Activated gamma-delta T cell treated with anti-CD3 and anti-CD28 coated beads, Interleukin-2, amount 50 U/mL, for 16 hours (primary cell): Measurements from ENCODE around the gene GNAI1.

Experiments
- DNase-seq: peaks from one replicate; pipeline ENCODE4 v3.0.0-alpha.2; 2020; ENCODE audit warnings: low read depth

GNAI1 gene

DNA sequence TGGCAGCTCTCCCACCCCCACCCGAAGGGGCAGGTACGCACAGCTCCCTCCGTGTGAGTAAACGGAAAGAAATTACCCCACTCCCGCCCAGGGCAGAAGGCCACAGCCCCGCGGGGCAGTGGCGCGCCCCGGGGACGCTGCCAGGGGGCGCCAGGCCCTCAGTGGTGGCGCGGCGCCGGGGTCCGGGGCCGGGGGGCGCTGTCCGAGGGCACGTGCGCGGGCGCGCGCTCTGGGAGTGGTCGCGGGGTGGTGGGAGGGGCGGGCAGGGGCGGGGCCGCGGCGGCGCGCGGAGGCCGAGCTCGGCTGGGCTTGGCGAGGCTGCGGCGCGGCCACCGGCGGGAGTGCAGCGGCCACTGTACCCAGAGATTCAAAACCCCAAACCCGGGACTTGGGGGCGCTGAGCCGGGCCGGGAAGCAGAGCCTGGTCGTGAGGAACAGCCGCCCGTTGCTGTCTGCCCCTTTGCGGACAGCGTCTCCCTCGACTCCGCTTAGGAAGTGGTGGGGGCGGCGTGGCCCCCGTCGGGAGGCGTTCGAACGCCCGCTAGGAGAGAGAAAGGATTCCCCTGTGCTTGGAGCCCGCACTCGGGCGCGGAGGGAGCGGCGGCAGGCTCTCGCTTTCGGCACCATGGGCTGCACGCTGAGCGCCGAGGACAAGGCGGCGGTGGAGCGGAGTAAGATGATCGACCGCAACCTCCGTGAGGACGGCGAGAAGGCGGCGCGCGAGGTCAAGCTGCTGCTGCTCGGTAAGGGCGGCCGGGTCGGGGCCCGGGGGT is at the start of gene GNAI1:
GNAI1 (plus strand) TSS at position 296 of the 773 bp plus-strand sequence; CDS start at position 626, 330 bp downstream.
- DNase-seq: no peak

DNA sequence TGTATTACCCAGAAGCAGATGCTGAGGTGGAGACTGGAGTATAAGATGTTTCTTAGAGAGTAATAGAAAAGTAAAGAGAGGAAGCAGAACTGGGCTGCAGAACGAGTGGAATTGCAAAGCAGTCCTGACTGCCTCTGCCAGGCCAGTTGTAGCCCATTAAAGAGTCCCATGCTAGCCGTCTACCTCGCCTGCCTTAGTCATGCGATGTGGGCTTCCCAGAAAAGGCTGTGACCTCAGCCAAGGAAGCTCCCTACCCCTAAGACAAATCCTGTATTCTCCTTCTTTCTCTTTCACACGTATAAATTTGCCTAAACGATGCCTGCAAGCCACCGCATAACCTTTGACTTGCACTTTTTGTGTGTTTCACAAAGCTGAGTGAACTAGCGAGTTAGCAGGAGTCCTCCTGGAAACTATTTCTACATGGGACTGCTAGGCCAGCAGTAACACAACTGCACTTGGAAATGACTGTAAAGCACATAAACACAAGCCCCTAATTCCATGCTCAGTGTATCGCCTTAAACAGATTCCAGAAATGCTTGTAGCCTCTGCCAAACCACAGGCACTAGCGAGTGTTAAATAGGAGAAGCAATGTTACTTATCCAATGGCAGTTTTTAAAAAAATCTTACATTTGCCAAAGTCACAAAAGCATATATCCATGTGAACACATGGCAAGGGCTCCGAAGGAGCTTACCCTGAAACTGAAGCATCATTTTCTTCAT is 47.4 kb upstream of the GNAI1 start:
- DNase-seq: no peak

DNA sequence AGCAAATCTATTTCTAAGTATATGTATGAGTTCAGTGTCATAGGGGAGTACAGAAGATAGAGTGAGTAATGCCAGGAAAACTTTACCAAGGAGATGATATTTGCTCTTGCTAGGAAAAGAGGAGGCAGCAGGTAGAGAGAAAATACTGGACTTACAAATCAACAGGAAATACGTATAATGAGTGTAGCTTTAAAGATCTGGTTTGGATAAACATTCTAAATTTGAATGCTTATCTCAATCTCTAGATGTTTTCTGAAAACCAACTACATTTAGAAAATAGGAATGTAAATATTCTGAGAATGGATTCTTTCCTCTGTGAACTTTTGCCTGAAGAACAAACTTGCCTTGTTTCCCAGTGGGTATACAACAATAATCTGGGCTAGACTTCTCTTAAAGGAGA is 46.9 kb upstream of the GNAI1 start:
- DNase-seq: no peak

DNA sequence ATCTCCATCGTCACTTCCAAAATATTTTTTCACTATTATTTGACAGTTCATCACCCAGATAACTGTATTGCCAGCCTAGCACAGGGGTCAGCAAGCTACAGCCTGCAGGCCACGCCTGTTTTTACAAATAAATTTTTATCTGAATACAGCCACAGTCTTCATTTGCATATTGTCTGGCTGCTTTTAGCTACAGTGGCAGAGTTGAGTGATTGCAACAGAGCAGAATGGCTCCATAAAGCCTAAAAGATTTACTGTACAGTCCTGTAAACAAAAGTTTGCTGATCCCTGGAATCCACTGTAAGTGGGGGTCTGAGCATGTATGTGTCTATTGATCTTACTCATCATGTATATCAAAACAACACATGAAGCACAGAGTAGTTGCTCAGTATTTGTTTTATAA is 45.9 kb upstream of the GNAI1 start:
- no peak for DNase-seq

DNA sequence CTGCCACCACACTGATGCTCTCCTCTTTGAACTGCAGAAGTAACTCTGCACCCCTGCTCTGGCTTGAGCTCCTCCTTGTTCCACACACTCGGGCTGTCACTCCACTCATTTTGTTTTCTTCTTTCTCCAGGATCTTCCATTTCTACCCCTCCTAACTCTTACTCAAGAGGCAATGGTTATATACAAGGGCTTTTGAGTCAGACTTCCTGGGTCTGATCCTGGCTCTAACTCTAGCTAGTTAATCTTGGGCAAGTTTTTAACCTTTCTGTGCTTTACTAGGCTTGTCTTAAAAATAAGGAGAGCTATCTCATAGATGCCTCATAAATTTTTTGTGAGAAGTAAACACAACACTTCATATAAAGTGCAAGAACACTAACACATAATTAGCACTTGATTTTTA is 45.3 kb upstream of the GNAI1 start:
- no peak for DNase-seq

DNA sequence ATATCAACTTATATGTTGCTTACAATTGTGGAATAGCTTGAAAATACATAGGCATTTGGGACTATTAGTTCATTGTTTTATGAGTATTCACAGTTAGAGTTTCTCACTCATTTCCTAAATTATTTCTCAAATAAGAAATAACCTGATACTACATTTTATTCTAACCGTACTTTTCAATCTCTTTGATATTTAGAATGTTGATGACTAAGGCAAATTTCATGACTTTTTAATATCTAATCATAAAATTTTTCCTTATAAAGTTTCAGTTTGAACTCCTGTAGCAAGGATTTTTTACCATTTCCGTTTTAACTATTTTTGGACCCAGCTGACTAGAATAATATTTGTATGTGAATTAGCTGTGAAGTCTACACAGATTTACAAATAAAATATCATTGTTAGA is 41.3 kb upstream of the GNAI1 start:
- no peak for DNase-seq

DNA sequence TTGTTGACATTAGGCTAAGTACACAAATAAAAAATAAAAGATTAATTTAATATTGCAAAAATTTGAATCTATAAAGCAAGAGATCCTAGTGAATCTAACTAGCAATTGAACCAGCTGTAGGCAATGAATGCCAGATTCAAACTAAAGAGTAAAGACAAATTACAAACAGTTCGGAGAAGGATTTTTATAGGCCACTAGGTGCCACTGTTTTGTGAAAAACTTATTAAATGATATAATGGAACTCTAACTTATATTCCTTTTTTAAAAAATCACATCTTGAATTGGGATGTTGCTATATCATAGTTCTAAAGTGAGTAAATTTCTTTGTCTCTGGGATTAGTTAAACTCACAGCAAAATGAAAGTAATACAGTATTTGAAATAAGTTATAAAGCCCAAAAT is 39.1 kb upstream of the GNAI1 start:
- DNase-seq: no peak

DNA sequence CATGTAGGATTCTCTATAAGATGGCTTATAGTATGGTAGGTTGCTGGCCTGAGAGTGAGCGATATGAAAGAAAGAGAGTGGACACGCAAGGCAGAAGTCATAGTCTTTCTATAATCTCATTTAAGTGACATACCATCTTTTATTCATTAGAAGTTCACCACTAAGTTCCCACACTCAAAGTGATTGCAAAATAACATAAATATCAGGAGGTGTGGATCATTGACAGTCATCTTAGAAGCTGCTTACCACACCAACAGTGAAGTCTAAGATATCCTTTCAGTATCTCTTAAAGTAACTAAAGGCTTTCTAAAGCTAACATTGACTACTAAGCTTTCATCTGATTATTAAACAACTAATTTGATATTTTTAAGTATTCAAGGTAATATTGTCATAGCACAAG is 36.9 kb upstream of the GNAI1 start:
- DNase-seq: no peak

DNA sequence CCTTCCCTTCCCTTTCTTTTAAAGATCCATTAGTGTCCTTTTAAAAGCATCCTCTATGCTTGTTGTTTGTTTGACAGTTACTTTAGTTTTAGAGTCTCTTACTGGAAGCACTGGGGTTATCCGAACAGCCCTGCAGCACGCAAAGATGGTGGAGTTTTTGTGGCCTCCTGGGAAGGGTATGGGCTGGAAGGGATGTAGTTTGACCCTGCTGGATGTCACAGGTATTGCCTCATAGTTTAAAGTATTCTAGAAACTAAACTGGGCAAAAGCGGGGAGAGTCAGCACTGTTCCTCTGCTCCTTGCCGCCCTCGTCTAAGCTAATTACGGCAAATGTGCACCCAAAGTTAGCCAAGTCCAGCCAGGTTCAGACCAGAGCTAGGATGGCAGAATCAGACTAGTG is 35.8 kb upstream of the GNAI1 start:
- DNase-seq: no peak

DNA sequence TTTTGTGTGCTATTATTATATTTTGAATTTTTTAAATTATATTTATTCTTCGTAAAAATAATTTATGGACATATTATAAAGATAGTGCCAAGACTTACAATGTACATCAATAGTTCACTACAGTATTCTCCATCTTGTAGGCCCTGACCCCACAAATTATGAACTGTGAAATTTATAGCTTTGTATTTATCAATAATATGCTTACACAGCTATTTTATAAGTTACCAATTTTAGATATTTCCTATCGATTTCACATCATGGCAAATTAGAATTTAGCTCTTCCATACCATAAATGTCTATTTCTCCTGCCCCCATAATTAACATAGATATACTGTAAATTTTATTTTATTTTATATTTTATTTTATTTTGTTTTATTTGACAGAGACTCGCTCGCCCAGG is 34.4 kb upstream of the GNAI1 start:
- DNase-seq: no peak

DNA sequence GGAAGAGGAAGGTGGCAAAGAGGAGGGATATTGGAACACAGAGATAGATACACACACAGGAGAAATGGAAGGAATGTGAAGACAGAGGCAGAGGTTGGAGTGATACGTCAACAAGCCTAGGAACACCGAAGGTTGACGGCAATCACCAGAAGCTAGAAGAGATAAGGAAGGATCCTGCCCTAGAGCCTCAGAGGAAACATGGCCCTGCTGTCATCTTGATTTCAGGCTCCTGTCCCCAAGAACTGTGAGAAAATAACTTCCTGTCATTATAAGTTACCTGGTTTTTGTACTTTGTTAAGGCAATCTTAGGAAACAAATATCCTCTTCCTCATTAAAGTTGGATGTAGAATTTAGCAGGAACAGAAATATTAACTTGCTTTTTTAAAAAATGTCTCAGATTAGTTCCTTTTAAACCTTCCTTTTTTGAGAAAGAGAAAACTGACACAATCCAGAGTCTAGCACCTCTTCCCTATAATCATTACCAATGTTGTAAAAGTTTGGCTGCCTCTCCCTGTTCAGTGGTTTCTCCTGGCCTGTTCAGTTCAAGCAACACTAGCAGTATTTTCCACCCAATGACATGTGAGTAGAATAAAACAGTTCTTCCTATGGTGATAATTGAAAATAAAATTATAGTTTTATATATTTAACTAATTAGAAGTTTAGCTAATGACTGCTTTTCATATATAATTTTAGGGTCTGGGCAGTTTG is 28.8 kb upstream of the GNAI1 start:
- DNase-seq: no peak

DNA sequence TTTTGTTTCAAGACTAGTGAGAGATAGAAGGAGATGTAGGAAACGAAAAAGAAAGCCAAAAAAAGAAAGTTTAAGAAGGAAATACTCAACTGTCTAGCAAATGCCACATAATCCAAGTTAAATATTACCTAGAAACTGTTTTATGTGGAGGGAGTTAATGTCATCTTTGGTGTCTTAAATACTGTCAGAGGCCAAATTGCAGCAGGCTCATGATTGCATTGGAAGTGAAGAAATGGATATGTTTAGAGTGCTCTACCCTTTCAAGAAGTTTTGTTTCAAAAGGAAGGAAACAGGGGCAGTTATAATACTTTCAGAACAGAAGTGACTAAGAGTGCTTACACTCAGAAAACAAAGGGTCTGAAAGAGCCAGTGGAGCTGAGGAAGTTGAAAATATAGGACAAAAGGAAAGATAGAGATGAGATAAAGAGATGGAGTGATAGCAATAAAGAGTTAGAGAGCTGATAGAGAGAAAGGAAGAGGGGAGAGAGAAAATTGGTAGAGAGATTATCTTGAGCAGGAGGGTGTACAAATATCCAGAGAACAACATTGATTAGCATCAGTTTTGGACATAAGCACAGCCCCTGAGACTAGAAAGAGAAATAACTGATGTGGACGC is 28.0 kb upstream of the GNAI1 start:
- no peak for DNase-seq

DNA sequence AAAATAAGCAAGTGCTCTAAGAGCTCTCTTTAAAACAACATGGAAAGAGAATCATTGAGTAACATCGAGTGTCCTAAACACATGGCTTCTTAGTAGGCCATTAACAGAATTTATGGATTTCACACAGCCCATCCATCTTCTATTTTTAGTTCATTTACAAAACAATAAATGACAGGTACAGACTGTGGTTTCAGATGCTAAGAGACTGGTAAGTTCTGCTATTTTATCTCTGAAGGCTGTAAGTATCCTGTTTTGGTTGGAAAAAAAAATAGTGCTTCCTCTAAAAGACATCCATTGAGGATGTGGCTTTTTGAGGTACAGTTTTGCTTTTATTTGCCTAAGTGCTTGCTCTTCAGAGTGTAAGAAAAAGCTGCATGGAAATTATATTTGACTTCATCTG is 27.4 kb upstream of the GNAI1 start:
- no peak for DNase-seq

DNA sequence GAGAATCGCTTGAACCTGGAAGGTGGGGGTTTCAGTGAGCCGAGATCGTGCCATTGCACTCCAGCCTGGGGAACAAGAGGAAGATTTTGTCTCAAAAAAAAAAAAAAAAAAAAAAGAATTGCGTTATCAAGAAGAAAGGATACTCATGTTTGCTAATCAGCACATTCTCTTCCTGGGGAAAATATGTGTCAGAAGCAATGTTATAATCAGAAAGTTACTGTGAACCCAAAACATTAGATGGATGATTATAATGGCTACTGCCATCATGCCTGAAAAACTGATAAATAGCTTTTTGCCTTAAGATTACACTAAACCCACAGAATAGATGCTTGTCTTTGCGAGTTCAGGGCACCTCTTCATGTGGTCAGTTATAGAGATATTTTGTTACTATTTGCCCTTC is 24.3 kb upstream of the GNAI1 start:
- no peak for DNase-seq

DNA sequence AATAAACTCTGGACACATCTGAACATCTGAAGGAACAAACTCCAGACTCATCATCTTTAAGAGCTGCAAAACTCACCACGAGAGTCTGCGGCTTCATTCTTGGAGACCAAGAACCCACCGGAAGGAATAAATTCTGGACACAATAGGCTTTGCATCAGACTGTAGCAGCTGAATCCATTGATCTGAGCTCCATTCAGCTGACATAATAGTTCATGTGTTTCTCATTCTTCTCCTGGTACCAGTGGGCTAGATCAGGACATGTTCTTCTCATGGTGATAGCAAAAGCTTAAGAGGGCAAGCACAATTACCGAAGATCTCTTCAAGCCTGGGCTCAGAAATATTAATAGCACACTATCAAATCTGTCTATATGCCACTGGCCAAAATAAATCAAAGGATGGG is 20.5 kb upstream of the GNAI1 start:
- no peak for DNase-seq

DNA sequence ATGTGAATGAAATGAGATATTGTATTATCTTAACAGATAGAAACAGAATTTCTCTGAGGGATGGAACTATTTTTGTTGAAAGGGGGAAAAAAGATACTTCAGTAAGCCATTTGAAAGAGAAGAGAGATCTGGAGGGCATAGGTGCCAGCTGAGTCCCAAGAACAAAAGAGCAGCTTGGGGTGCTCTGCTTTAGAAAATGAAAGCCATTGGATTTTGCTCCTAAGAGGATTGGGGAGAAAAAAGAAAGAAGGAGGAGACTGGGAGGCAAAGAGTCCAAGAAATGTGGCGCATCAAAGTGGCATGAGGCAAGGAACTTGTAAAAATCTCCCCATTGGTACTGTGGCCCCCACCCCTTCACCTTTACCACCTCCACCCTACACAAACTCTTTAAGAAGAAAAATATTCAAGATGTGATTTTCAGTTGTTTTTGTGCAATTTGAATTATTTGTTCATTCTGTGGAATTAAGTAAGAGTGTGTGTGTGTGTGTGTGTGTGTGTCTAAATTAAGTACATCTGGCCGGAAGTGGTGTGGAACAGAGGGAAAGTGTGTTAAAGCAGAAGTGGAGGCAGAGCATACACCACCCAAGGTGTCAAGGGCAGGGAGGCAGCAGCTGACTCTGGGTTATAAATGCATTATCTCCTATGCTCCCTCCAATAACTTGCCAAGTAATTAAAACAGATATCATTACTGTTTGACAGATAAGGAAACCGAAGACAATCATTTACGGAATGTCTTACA is 9.9 kb upstream of the GNAI1 start:
- DNase-seq: no peak

DNA sequence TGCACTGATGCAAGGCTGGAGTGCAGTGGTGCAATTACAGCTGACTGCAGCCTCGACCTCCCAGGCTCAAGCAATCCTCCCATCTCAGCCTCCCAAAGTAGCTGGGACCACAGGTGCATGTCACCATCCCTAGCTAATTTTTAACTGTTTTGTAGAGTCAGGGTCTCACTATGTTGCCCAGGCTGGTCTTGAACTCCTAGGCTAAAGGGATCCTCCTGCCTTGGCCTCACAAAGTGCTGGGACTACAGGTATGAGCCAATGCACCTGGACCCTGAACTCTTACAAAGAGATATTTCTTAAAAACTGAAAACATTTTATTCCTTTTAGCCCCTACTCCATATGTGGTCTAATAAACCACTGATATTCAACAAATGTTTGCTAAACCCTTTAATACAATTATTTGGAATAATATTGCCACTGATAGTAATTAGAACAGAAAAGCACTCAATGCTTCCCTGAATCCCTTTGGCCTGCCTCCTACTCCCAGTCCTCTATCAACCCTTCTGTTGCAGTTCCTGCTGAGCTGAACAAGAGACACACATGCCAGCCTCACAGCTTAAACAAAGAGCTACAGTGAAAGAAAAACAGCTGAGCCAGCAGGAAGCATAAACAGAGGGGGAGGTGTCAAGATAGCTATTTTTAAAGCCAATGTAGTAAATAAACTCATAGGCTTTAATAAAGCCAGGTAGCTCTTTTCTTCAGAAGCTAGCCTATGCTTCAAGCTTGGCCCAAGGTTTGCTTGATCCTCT is 7.0 kb upstream of the GNAI1 start:
- no peak for DNase-seq

DNA sequence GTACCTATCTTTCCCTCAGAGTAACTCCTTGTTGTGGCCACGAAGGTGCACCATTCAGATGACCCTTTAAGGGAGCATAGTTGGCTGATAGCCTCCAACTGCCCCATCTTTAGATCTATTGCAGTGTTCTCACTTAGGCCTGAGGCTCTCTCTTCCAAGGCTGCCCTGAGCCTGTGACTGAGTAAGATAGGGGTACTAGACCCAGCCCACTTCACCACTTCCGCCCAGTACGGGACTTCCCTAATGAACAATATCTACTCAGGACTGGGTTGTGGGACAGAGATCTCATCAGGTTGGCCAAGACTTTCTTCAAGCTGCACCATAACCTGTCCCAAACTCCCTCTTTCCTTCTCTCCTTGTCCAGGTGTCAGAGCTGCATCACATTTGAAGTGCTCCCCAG is 5.7 kb upstream of the GNAI1 start:
- DNase-seq: no peak

DNA sequence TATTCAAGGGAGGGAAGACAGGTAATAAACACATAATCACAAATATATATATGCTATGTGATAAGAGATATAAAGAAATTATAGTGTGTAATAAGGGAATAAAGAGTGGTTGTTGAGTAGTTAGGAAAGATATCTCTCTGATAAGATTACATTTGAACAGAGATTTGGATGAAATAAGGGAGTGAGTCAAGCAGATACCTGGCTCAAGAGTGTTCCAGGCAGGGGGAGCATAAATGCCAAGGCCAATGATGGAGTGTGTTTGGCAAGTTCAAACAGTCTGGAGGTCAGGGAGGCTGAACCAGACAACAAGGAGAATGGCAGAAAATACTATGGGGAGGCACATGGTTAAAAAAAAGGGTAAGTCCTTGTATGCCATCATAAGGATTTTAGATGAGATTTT is 4.8 kb upstream of the GNAI1 start:
- no peak for DNase-seq

DNA sequence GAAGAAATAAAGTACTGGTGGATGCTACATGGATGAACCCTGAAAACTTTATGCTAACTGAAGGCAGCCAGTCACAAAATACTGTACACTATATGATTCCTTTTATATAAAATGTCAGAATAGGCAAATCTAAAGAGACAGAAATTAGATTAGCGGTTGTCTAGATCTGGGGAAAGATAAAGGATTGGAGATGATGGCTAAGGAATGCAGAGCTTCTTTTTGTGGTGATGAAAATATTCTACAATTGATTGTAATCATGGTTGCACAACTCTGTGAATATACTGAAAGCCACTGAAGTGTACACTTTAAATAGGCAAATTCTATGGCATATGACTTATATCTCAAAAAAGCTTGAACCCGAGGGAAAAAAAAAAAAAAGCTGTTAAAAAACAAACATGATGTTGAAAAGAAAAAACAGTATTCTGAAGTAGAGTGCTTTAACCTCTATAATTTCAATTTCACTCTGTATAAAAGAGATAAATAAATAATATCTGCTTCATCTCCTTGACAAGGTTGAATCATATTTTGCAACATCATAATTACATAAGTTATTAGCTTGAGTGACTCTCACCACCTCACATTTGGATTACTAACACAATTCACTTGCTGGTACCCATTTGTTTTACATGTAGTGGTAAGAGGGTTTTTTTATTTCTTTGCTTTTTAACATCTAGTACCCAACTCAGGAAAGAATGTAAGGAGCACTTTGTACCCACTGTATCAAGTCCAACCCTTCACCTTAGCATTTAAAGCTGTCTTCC is 2.8 kb upstream of the GNAI1 start:
- no peak for DNase-seq

DNA sequence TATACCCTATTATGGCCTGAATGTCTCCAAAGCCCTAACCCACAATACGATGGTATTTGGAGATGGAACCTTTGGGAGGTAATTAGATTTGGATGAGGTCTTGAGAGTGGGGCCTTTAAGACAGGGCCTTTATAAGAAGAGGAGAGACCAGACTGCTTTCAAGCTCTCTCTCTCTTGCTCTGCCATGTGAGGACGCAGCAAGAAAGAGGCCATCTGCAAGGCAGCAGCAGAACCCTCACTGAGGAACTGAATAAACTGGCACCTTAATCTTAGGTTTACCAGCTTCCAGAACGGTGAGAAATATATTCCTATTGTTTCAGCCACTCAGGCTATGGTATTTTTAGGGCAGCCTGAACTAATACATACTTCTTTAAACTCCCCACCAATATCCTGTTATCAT is 2.0 kb upstream of the GNAI1 start:
- DNase-seq: no peak
